GM18508 (cell line): Measurements from ENCODE around the gene GRIK1.
"Not testable (repeated sequence)": the region's sequence is repeated elsewhere in the genome, so short reads cannot be mapped to it uniquely, and the experiment has no call there.

Experiments
- ATAC-seq: cut with Tn5 transposase; IDR thresholded peaks from one replicate; pipeline ENCODE4 v1.9.1; 2021; ENCODE audit warnings: moderate number of reproducible peaks; ENCODE audit not compliant: insufficient read depth, unreplicated experiment

Gene GRIK1

DNA sequence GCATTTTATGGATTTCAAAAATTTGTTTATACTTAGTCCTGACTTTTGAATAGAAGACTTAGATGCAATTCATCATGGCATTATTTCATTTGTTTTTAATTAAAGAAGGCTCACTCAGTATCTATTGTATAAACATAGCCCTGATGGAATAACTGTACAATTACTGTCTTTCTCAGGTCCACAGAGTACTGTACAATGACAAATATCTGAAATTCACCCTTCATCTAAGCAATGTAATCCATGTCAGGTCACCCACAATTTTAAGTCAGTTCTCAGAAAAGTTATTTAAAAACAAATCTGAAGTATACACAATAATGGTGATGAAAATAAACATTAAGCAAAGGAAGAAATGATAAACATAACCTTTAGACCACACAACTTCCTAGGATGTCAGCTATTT lies 311.9 kb downstream of the GRIK1 start:
- no peak for ATAC-seq

DNA sequence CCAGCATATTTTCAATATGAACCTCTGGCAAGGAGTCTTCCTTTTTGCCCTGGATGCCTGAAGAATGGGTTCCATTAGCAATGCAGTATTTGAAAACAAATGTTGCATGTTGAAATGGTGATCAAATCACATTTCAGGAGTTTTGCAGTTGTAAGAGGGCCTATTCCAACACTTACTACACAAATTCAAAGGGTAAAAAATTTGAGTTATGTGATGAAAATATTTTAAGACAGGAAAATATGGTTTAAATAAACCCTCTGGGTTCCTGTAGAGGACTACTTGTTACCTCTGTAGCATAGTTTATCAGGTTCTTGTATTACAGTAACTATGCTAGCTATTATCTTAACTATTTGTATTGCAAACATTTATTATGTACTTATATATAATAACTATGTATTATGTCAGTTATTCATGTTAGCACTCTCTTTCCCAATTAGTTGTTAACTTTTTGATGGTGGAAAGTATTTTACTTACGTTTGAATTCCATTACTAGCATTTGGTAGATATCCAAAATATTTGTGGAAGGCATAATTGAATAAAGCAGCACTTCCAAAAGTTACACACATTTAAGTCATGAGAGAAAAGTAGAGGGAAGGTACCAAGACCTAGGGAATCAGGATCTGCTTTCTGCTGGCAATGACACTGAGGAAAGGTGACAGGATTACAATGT lies 312.9 kb downstream of the GRIK1 start:
- no peak for ATAC-seq

- ATAC-seq: no peak
These were observed 313.8 kb downstream of the GRIK1 start for GRCh38 chr21:29625990-29626389.

DNA sequence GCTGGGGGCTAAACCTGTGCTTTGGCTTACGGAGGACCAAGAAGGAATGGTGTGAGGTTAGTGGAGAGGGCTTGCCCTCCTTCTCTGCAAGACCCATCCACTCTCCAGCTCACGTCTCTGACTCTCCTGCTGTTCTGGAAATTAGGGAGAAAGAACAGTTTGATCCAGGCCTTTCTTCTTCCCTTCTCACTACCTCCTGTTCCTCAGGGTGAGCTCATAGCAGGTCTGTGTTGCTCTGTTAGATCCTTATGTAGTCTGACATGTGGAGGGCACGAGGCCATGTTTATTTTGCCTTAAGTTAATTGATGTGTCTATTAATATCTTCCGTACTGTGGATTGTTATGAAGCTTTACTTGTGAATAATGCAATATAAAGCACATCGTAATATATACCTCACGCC lies 315.0 kb downstream of the GRIK1 start:
- no peak for ATAC-seq

- no peak for ATAC-seq
These were observed 318.3 kb downstream of the GRIK1 start for GRCh38 chr21:29621525-29621924.

DNA sequence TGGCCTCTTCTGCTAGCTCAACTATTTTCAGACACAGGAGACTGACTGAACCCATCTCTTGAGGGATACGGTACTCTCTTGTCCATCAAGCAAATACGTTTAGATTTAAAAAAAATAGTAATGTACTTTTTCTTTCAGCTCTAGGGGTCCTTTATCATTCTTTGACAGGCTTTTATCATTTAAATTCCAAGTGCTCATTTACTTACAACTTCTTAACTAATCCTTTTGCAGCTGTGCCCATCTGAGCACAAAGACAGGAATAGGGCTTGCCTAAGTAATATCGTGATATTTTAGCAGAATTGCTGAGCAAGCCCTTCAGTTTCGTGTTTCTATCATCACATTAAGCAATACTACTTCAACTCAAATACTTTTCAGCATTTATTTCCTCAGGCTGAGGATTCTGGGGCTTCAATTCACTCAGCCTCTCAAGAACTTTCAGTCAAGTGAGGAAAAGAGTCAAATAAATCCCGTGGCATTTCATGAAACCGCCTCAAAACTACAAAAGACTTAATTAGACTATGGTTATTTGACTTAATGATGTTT lies 323.5 kb downstream of the GRIK1 start:
- ATAC-seq: no peak

DNA sequence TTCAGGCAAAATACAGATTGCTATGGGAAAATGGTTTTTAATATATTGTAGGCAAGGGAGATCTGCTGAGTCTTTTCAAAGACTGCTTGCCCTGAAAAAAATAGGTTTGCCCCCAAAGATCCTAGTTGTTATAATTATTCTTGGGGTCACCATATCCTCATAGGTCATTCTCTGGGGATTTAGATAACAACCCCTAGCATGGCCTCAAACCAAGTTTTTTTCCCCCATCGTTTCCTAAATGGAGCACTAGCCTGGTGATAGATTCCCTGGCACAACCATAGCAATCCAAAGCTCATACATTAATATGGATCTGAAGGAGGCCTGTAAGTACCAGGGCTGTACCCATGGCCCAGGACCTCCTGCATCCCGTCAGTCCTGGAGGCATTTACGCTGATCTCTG lies 325.9 kb downstream of the GRIK1 start:
- no peak for ATAC-seq

DNA sequence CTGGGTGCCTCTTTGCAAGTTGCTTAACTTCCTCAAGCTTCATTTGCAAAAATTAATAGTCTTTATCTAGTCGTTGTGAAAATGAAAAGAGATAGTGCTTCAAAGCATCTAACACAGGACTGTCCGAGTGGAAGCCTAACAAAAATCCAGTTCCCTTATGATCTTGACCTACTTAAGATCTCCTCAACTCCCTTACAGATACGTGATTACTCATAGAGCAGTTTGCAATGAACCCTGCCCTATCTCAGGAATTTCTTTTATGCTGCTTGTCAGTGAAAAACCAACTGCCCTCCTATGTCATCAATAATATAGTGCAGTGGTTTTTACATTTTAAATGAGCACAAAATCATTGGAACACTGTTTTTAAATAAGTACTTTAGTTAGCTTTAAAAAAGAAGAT lies 326.8 kb downstream of the GRIK1 start:
- ATAC-seq: no peak

DNA sequence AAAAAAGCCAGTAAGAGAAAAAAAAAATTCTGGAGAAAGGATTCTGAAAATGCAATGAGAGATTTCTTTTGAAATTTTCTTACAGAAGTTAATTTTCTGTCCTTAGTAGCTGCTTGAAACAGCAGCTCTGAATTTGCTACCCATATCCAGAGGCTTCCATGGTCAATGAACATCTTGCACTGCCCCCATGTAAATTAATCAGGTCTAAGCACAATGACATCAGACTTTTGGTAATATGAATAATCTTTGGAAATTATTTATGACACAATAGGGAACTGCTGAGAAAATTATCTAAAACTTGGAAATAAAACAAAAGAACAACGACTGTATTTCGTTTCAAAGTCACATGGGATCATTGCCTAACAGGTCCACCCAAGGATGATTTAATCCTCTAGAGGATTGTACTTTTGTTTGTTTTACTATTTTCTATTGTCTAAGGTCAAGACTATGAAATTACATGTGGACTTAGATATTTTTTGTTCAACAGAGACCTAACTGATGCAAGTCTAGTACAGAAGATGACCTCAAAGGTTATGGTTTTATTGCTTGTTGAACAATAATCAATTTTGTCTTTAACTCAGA lies 328.9 kb downstream of the GRIK1 start:
- no peak for ATAC-seq

DNA sequence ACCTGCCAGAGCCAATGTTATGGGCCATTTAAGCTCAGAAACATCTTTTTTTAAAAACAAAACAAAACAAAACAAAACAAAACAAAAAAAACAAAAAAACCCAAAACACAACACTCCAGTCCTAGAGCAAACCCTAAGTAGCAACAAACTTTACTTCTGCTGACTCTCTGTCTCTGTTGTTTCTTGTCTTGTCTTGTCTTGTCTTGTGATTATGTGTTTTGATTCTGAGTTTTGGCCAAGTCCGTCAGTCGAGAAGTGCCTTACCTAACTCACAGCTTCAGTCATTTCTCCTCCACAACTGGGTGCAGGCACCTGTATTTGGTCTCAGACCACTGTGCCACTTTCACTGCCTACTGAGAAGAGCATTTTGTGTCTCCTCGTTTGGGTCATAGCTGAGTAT lies 333.2 kb downstream of the GRIK1 start:
- ATAC-seq: no peak

GRCh38 chr21:29605219-29605618 lies 334.6 kb downstream of the GRIK1 start:
- ATAC-seq: not testable (repeated sequence)

- ATAC-seq: no peak
These were observed 335.7 kb downstream of the GRIK1 start for GRCh38 chr21:29604076-29604475.

DNA sequence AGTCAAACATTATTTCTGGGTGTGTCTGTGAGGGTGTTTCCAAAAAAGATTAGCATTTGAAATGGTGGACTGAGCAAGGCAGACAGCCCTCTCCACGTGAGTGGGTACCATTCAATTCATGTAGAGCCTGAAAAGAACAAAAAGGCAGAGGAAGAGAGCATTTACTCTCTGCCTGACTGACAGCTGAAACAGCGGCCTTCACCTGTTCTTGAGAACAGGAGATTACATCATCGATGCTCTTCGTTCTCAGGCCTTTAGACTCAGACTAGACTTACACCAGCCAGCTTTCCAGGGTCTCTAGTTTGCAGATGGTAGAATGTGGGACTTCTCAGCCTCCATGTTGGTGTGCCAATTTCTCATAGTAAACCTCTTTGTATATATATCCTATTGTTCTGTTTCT lies 338.7 kb downstream of the GRIK1 start:
- ATAC-seq: no peak

GRCh38 chr21:29586696-29587095 lies 353.1 kb downstream of the GRIK1 start:
- no peak for ATAC-seq

GRCh38 chr21:29585462-29585861 lies 354.3 kb downstream of the GRIK1 start:
- no peak for ATAC-seq

- ATAC-seq: no peak
These were observed 356.3 kb downstream of the GRIK1 start for GRCh38 chr21:29583424-29583924.

GRCh38 chr21:29582855-29583254 lies 356.9 kb downstream of the GRIK1 start:
- no peak for ATAC-seq

GRCh38 chr21:29581393-29581792 lies 358.4 kb downstream of the GRIK1 start:
- ATAC-seq: no peak

GRCh38 chr21:29580732-29581285 lies 359.0 kb downstream of the GRIK1 start:
- ATAC-seq: no peak

- no peak for ATAC-seq
These were observed 361.5 kb downstream of the GRIK1 start for GRCh38 chr21:29578306-29578705.

DNA sequence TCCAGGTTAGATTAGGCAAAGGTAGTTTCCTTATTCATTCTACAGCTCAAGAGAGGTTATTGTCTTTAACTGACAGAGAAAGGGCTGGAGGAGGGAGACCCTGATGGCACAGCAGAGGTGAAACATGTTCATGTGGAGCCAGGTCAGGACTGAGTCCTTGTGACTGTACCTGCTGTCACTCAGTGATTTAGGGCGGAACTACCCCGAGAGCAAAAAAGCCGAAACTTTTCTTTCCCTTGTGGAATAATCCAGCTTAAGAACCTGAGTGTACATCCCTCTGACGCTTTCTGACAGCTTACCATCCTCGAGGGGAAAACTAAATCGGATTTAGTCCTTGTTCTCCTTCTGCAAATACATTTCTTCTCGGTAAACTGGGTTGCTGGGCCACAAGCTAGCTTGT lies 367.8 kb downstream of the GRIK1 start:
- no peak for ATAC-seq
